Thoracic aorta (tissue), 2 donors: Measurements from ENCODE around the gene PRKD1. TPM values are rescaled to one million over a fixed set of nuclear protein-coding genes. Genes with fewer than 3 reads are reported as not detected.

Source experiments
- ATAC-seq: fragments of 150-250 bp; one replicate; pipeline ENCODE4 v1.8.0; 2017; ENCODE audit warnings: low read depth; ENCODE audit not compliant: insufficient number of reproducible peaks, low FRiP score
- DNase-seq: peaks from one replicate; pipeline ENCODE4 v3.0.0-alpha.2; 2020; ENCODE audit warnings: low spot score
- H3K27ac ChIP-seq, 2 donors: fragments of 200-600 bp; sonication (generic); 1 replicate in 1 of 2; 2 replicates in 1 of 2; pipeline ENCODE4 v1.5.1; 2016; ENCODE audit warnings: mild to moderate bottlenecking in 2 of 2, moderate library complexity in 2 of 2
- H3K27me3 ChIP-seq: fragments of 200-600 bp; sonication (generic); replicated peaks from 2 replicates; pipeline ENCODE4 v1.6.0; 2016; ENCODE audit warnings: mild to moderate bottlenecking; ENCODE audit not compliant: insufficient read depth
- H3K36me3 ChIP-seq: fragments of 200-600 bp; sonication (generic); one replicate; pipeline ENCODE4 v1.5.1; 2016
- H3K4me1 ChIP-seq, 2 donors: fragments of 200-600 bp; sonication (generic); 1 replicate in 1 of 2; 2 replicates in 1 of 2; pipeline versions ENCODE4 v1.5.1 to v1.6.0; 2016; ENCODE audit warnings: low read depth in 2 of 2, mild to moderate bottlenecking in 1 of 2; ENCODE audit not compliant: control insufficient read depth in 1 of 2
- H3K4me3 ChIP-seq: fragments of 200-600 bp; sonication (generic); 2 replicates; pipeline ENCODE4 v1.5.1; 2016; ENCODE audit warnings: mild to moderate bottlenecking
- H3K9me3 ChIP-seq: fragments of 200-600 bp; sonication (generic); 2 replicates; pipeline ENCODE4 v1.5.1; 2016
- total RNA-seq, 2 donors: library from RNA; depleted of rRNA; stranded (reverse); fragments of >200 nt; gene quantifications; one replicate each; pipeline versions ENCODE4 v1.1.0 to v1.2.3, GENCODE V29; 2016
- TF ChIP-seq, protein P1 (sequence below): fragments of 200-600 bp; sonication (generic); IDR thresholded peaks from one replicate; pipeline ENCODE4 v1.5.1; 2019; ENCODE audit warnings: antibody characterized with exemption

Gene PRKD1
- total RNA-seq, 2 donors from 2014 or later, result 34.0 to 38.4 TPM

DNA sequence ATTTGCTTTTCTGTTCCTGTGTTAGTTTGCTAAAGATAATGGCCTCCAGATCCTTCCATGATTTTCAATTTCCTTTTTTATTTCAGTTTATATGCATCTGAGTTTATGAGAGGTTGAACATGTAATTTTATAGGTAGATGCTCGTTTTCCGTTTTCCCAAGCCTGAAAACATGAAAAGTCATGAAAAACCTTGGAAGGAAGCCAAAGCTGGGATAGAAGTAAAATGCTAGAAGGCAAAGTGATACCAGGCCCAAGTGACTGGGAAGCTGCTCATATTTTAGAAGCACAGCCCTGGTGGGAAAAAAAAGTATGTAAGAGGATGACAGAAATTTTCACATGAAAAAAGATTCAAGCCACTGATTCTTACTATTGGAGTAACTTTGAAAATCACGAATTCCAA is 290.8 kb downstream of the PRKD1 start:
- ATAC-seq, result no peak
- Histone ChIP-seq H3K9me3 (no peaks in the 10 kb centered on the region), H3K27ac (no peak overlapping the region), H3K27me3 (no peaks in the 10 kb centered on the region), H3K36me3 (peaks cover 3% of the 10 kb centered on the region), H3K4me1 (peaks cover 9 to 15% of the 10 kb centered on the region in 2 donors), H3K4me3 (no peak overlapping the region)
- DNase-seq, result no peak
- TF ChIP-seq, protein P1, sequence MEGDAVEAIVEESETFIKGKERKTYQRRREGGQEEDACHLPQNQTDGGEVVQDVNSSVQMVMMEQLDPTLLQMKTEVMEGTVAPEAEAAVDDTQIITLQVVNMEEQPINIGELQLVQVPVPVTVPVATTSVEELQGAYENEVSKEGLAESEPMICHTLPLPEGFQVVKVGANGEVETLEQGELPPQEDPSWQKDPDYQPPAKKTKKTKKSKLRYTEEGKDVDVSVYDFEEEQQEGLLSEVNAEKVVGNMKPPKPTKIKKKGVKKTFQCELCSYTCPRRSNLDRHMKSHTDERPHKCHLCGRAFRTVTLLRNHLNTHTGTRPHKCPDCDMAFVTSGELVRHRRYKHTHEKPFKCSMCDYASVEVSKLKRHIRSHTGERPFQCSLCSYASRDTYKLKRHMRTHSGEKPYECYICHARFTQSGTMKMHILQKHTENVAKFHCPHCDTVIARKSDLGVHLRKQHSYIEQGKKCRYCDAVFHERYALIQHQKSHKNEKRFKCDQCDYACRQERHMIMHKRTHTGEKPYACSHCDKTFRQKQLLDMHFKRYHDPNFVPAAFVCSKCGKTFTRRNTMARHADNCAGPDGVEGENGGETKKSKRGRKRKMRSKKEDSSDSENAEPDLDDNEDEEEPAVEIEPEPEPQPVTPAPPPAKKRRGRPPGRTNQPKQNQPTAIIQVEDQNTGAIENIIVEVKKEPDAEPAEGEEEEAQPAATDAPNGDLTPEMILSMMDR, result no peak

GRCh38 chr14:29630566-29631160 is 297.0 kb downstream of the PRKD1 start:
- no peak overlapping the region for H3K27ac ChIP-seq
- DNase-seq (no peak), ATAC-seq (no peak)
- TF ChIP-seq, protein P1, result no peak
- no peaks in the 10 kb centered on the region for H3K27me3 ChIP-seq
- peaks cover 3% of the 10 kb centered on the region for H3K36me3 ChIP-seq
- H3K4me1 ChIP-seq, result no peaks in the 10 kb centered on the region
- H3K4me3 ChIP-seq, result no peak overlapping the region
- H3K9me3 ChIP-seq, result no peaks in the 10 kb centered on the region

- Histone ChIP-seq H3K9me3 (no peaks in the 10 kb centered on the region), H3K27ac (no peak overlapping the region), H3K36me3 (peaks cover 3% of the 10 kb centered on the region), H3K4me1 (no peaks in the 10 kb centered on the region), H3K4me3 (no peak overlapping the region), H3K27me3 (no peaks in the 10 kb centered on the region)
- TF ChIP-seq, protein P1, result no peak
- ATAC-seq (no peak), DNase-seq (no peak)
These were observed 297.8 kb downstream of the PRKD1 start for GRCh38 chr14:29629839-29630238.

DNA sequence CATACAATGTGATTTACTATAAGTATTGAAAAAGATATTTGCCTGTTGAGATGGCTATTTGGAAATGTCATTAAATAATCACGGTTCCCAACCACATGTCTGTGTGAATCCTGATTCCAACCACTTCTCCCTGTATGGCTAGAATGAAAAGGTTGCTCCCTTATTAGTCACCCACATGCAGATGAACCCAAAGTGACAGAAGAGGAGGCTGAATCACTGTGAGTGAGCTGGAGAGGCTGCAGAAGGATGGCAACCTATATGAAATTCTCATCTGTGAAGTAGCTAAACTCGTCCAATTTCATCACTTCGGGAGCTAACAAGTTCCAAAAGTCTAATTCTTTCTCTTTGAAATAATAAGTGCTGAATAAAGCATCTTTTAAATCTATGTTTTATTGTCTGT is 300.5 kb downstream of the PRKD1 start:
- ATAC-seq, result no peak
- H3K4me1 ChIP-seq, result no peaks in the 10 kb centered on the region
- no peak overlapping the region for H3K4me3 ChIP-seq
- peaks cover 2% of the 10 kb centered on the region for H3K36me3 ChIP-seq
- TF ChIP-seq, protein P1, result no peak
- no peaks in the 10 kb centered on the region for H3K27me3 ChIP-seq
- no peak overlapping the region for H3K27ac ChIP-seq
- no peaks in the 10 kb centered on the region for H3K9me3 ChIP-seq
- no peak for DNase-seq

GRCh38 chr14:29618323-29619067 is 309.2 kb downstream of the PRKD1 start:
- ATAC-seq, result no peak
- H3K36me3 ChIP-seq, result peaks cover 9% of the 10 kb centered on the region
- H3K9me3 ChIP-seq, result no peaks in the 10 kb centered on the region

More at GRCh38 chr14:29618323-29619067, 309.2 kb downstream of the PRKD1 start:
- no peak for DNase-seq
- Histone ChIP-seq H3K27ac (no peak overlapping the region), H3K4me3 (no peak overlapping the region), H3K4me1 (no peaks in the 10 kb centered on the region), H3K27me3 (no peaks in the 10 kb centered on the region)
- TF ChIP-seq, protein P1, result no peak
